ENCODE measurements around the gene PCCB.

DNA sequence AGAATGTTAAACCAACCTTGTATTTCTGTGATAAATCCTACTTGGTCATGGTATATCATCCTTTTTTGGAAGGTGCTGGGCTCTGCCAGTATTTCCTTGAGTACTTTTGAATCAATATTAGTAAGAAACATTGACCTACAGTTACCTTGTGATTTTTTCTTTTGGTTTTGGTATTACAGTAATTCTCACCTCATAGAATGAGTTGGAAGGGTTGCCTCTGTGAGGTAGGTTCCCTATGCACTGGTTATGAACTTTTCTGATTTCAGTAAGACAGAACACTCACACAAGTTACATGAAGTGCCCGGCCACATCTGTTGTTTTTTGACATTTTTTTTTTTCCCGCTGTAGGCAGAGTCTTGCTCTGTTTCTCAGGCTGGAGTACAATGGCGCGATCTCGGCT, 20.0 kb downstream of the PCCB start:
- TF ChIP-seq, protein P1, sequence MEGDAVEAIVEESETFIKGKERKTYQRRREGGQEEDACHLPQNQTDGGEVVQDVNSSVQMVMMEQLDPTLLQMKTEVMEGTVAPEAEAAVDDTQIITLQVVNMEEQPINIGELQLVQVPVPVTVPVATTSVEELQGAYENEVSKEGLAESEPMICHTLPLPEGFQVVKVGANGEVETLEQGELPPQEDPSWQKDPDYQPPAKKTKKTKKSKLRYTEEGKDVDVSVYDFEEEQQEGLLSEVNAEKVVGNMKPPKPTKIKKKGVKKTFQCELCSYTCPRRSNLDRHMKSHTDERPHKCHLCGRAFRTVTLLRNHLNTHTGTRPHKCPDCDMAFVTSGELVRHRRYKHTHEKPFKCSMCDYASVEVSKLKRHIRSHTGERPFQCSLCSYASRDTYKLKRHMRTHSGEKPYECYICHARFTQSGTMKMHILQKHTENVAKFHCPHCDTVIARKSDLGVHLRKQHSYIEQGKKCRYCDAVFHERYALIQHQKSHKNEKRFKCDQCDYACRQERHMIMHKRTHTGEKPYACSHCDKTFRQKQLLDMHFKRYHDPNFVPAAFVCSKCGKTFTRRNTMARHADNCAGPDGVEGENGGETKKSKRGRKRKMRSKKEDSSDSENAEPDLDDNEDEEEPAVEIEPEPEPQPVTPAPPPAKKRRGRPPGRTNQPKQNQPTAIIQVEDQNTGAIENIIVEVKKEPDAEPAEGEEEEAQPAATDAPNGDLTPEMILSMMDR (IDR thresholded peaks at IDR 0.05), result no peak
- no peak for TF ChIP-seq POLR2A (IDR thresholded peaks at IDR 0.05)

All from thyroid gland (tissue), 4 donors.